ENCODE results near the gene EVA1B.

EVA1B gene

DNA sequence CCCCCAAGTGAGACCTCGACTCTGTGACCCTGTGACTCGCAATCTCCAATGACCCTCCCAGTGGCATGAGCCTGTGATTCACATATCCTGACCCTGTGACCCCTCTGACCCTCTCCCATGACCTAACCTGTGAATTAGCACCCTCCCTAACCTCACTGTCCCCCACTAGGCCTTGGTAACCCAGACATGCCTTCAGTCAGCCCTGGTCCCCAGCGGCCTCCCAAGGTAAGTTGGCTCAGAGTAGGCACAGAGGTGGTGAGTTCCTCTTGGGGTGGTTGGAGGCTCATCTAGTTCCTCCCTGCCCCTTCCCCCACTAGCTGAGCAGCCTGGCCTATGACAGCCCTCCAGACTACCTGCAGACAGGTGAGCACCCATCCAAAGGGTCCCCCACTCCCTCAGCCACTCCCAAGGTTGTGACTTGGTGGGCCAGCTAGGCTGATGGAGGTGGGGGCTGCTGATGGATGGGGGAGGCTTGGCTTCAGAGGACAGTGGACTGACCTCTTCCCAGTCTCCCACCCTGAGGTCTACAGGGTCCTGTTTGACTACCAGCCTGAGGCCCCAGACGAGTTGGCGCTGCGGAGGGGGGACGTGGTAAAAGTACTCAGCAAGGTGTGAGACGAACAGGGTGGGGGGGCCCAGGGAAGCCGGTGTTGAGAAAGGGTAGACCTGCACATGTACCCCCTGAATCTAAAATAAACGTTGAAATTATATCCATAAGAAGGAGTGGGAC, 15.7 kb downstream of the EVA1B start:
- DNase-seq = no peak

DNA sequence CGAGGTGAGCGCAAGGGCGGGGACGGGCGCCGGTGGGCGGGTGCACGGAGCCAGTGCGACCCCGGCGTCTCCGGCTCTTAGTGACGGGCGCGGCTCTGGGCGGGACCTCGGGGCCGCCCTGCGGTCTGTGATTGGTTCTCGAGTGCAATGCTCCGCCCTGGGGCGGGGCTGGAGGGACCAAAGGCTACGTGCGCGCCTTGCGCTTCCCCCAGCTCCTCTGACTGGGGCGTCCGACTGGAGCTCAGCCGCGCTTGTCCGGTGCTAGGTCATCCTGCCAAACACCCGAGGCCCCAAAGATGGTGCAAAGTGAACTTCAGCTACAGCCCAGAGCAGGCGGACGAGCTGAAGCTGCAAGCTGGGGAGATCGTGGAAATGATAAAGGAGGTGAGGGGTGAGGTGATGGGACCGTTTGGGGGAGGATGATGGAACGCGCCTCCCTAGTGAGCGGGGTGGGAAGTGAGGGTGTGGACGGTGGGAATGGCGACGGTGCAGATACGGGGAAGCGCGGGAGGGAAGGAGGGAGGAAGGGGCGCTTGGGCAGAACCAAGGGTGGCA, 16.5 kb downstream of the EVA1B start:
- DNase-seq = peak; percentile 95

DNA sequence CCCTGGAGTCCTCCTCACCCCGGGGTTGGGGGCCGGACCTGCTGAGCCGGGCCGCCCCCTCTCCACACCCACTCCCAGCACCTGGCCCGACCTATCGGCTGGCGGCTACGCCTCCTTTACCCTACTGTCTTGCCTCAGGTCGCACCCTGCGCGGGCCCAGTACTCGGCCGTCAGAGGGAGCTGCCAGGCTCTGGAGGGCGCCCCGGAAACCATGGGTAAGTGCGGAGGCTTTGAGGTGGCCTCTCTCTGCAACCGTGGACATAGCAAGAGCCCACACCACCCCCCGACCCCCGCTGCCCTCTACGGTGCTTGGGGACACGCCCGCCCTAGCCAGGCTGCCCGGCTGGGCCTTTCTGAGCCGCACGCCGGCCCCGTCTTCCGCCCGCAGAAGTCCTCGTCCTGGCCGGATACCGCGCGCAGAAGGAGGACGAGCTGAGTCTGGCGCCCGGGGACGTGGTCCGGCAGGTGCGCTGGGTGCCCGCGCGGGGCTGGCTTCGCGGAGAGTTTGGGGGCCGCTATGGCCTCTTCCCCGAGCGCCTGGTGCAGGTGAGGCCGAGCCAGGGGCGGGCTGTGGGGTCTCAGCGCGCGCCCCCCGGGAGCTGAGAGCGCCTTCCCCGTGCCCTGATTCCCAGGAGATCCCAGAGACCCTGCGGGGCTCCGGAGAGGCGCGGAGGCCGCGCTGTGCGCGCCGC, 17.1 kb downstream of the EVA1B start, which contains the start of gene SH3D21:
SH3D21 (plus strand) TSS at position 159 of the 692 bp plus-strand sequence; CDS start at position 212, 53 bp downstream.
- peak; percentile 69 for DNase-seq

DNA sequence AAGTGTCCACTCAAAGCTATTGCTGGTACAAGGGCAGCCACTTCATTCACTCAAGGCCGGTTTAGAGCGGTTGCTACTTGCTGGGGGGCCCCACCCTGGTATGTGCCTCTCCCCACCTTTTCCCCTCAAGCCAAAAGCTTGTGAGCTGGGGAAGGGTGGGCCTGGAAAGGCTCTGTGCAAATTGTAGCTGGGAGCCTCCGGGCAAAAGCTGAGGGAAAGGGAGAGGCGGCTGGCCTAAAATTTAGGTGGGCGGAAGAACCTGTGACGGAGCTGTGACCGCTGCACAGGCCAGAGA, 17.6 kb downstream of the EVA1B start:
- DNase-seq = no peak

DNA sequence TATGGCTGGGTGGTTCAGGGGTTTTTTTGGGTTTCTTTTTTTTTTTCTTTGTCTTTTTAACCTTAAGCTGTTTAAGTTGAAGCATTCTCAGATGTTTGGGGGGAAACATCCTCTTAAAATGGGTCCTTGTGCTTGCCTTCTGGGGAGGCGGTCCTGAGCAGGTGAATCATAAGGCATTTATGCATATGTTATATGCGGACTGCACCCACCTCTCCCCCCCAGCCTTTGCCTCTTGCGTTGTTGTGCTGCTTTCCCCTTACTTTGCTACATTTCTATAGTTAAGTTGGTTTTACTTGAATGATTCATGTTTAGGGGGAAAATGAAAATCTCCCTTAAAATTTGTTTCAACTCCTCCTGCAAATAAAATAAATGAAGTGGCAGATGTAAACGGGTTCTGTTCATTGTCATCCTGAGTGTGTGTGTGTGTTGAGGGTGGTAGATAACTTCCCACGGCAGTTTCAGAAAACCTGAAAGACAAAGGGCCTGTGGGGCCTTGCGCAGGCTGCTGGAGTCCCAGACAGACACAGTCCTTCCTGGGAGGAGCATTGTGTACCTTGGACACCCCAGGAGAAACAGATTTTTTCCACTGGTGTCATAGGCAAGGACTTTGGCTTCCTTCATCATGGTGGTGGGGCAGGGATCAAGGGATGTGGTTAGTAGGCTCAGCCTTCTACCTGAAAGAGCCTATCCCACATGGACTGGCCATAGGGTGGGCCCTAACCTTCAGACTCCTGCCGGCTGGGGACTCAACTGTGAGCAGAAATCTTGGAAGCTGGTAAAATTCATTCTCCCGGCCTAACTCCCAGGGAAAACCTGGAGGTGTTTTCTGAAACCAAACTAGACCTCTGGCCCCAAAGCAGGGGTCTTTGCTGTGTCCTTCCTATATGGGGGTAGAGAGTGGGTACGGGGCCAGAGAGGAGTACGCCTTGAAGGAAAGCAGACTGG, 18.2 kb downstream of the EVA1B start:
- no peak for DNase-seq

DNA sequence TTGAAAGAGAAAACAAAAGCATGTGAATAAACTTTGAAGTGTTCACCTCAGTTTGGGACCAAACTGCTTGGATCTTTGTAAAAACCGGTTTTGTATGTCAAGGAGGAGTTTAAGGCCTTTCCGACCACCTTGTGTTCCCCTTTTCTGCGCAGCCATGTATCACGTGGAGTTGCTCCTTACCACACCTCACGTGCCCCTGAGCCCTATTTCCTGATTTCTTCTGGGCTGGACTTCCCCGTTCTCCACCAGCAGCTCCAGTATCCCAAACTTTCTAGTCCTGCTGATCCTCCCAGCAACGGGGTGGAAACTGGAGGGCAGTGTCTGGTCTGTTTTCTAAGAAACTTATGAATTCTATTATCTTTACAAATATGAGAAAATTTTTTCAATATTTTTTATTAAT, 18.9 kb downstream of the EVA1B start:
- DNase-seq = no peak

DNA sequence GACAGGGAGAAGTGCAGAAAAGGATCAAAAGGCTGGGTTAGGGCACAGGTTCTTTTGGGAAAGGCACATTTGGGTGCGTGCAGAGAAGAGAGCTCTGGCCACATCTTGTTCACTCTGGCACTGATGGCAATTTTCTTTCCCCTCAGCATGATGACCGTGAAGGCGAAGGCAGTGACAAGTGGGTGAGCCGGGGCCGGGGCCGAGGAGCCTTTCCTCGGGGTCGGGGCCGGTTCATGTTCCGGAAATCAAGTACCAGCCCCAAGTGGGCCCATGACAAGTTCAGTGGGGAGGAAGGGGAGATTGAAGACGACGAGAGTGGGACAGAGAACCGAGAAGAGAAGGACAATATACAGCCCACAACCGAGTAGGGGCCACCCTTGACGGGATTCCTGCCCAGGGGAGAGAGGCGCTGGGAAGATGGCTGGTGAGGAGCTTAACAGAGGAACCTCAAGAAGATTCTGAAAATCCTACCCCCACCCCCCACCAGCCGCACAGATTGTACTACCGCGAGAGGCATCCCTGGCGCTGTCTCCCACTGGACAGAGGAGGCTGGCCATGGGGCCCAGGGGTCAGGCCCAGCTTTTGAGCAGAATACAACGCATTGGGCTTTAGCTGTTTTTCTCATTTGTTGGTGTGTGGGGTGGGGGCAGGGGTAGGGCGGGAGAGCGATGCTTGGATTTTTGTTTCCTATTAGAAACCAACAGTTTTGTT, 19.6 kb downstream of the EVA1B start:
- DNase-seq = no peak

DNA sequence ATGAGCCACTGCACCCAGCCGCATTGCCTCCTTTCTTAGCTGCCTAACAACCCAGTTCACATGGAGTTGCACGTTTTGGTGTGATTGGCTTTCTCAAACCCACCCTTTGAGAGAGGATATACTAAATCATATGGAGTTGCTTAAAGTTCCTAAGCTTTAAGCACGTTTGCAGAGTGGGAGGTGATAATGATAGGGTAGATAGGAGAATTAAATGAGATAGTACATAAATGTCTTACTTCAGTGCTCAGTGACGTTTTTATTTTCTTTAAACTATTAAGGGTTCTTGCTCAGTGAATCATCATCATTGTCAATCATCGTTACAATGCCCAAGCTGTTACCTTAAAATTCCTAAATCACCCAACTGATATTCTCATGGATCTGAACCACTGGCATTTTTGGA, 20.2 kb downstream of the EVA1B start:
- DNase-seq = no peak

DNA sequence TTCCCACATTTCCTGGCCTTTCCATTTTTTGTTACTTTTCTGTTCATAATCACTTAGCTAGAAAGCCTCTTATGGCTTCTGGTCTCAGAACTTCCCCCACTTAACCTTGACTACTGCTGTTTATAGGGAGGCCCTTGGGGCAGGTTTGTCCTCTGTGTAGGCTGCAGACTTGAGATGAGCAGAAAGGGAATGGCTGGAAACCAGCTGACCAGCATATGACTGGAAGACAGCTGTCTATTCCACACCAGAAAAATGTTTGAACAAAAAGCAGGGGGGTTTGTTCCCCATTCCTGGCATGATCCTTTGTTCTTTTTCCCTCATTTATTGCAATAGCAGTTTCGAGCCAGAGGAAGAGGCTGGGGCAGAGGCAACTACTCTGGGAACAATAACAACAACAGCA, 22.2 kb downstream of the EVA1B start:
- DNase-seq = no peak

GRCh38 chr1:36300526-36300925, 22.9 kb downstream of the EVA1B start:
- DNase-seq = no peak

GRCh38 chr1:36298640-36299039, 24.8 kb downstream of the EVA1B start:
- no peak for DNase-seq

DNA sequence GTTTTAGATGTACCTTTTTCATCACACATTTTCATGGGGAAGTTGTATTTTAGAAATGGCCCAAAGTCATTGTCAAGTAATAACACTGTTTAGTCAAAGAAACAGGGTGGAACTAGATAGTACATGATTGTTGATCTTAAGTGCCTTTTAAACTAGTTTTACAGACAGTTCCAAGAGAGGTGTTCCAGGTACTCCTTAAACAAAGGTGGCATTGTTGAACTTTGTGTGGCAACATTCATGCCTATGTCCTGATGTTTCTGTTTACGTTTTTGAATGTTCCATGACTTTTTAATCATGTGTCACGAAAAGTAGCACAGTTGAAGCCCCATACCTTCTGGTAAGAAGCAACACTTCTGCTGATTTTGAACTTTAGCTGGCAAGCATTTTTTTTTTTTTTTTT, 26.4 kb downstream of the EVA1B start:
- DNase-seq = no peak

GRCh38 chr1:36295390-36295789, 28.1 kb downstream of the EVA1B start:
- DNase-seq = no peak

DNA sequence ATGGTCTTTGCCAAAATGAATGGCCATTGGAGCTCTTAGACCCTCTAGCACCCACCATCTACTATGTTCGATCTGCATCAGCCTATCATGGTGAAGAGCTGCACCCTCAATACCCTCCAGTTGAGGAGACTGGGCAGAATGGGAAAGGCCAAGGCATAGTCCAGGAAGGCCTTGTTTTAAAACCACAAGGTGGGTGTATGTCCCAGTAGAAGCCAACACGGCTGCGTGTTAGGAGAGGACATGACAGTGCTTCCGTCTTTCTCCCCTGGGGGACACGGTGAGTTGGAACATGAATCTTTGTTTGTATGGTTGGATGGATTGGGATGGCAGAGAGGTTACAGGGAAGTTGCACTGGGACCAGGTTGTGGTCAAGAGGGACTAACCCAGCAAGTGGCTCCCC, 35.9 kb downstream of the EVA1B start:
- no peak for DNase-seq

GRCh38 chr1:36286802-36287201, 36.6 kb downstream of the EVA1B start:
- DNase-seq = no peak

GRCh38 chr1:36285443-36286101, 37.9 kb downstream of the EVA1B start:
- peak; percentile 48 for DNase-seq

GRCh38 chr1:36284517-36284916, 38.9 kb downstream of the EVA1B start:
- DNase-seq = no peak

GRCh38 chr1:36284061-36284460, 39.4 kb downstream of the EVA1B start:
- no peak for DNase-seq

GRCh38 chr1:36279789-36280296, 43.6 kb downstream of the EVA1B start:
- no peak for DNase-seq

- DNase-seq = no peak
Observed at GRCh38 chr1:36279110-36279788, 44.2 kb downstream of the EVA1B start.

GRCh38 chr1:36276688-36277087, 46.8 kb downstream of the EVA1B start:
- DNase-seq = no peak
